Osteoblast (primary cell): ENCODE data around the gene IL1RAPL1. TPM values are rescaled to one million over a fixed set of nuclear protein-coding genes. Genes with fewer than 3 reads are reported as not detected.

ENCODE experiments used
- DNase-seq: peaks from one replicate; pipeline ENCODE4 v3.0.0; 2011; ENCODE audit warnings: low spot score, mixed read lengths; ENCODE audit not compliant: insufficient read length; ENCODE audit errors: missing footprints
- H2AFZ ChIP-seq: 2 replicates; pipeline ENCODE4 v1.6.0; 2011; ENCODE audit warnings: mild to moderate bottlenecking, low read length
- H3K27ac ChIP-seq: 2 replicates; pipeline ENCODE4 v1.5.1; 2011; ENCODE audit warnings: mild to moderate bottlenecking, low read depth, low read length, moderate library complexity
- H3K27me3 ChIP-seq: 2 replicates; pipeline ENCODE4 v1.6.0; 2012; ENCODE audit warnings: mild to moderate bottlenecking, control low read depth, inconsistent platforms, low read length, moderate library complexity; ENCODE audit not compliant: insufficient read depth
- H3K36me3 ChIP-seq: 2 replicates; pipeline ENCODE4 v1.5.1; 2011; ENCODE audit warnings: mild to moderate bottlenecking, low read length, control low read depth, moderate library complexity; ENCODE audit not compliant: insufficient read depth
- H3K4me1 ChIP-seq: 2 replicates; pipeline ENCODE4 v1.5.1; 2011; ENCODE audit warnings: mild to moderate bottlenecking, low read length, control low read depth, moderate library complexity; ENCODE audit not compliant: insufficient read depth
- H3K4me2 ChIP-seq: 2 replicates; pipeline ENCODE4 v1.6.0; 2011; ENCODE audit warnings: mild to moderate bottlenecking, low read length; ENCODE audit not compliant: insufficient read depth
- H3K4me3 ChIP-seq: fragments of 200-600 bp; sonication (generic); 3 replicates; pipeline ENCODE4 v1.5.1; 2012; ENCODE audit warnings: mild to moderate bottlenecking, low read length, inconsistent platforms; ENCODE audit not compliant: insufficient read depth
- H3K79me2 ChIP-seq: 2 replicates; pipeline ENCODE4 v1.6.0; 2012; ENCODE audit warnings: mild to moderate bottlenecking, low read length, control low read depth, inconsistent platforms; ENCODE audit not compliant: insufficient read depth
- H3K9me3 ChIP-seq: 2 replicates; pipeline ENCODE4 v1.5.1; 2011; ENCODE audit warnings: low read depth, low read length, control low read depth
- H4K20me1 ChIP-seq: 2 replicates; pipeline ENCODE4 v1.6.0; 2012; ENCODE audit warnings: mild to moderate bottlenecking, low read length, control low read depth; ENCODE audit not compliant: insufficient read depth
- total RNA-seq: library from RNA; depleted of rRNA; stranded (reverse); fragments of >200 nt; gene quantifications from 2 replicates; pipeline ENCODE4 v1.2.3, GENCODE V29; 2012
- TF ChIP-seq, protein P1 (sequence below): IDR thresholded peaks from 2 replicates; pipeline ENCODE4 v1.5.1; 2011; ENCODE audit warnings: mild to moderate bottlenecking, low read depth, low read length, moderate library complexity; ENCODE audit errors: extremely low read depth

Gene IL1RAPL1
- total RNA-seq, 1 donor, result under 0.01 TPM

DNA sequence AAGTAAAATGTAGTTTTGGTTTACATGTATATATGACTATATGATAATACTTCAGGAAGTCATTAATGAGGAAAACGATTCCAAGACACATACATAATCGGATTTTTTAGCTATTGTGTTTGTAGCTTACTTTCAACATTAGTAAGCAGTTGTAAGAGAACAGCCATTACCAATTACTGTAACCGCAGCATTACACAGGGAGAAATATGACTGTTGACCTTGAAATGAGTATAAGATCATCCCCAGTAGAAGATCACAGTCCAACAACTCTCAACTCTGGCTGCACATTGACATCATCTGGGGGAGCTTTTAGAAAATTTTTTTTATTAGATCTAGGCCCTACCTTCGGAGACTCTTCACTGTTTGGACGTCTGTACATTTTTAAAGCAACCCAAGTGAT lies 866.1 kb downstream of the IL1RAPL1 start:
- no peak overlapping the region for H3K27ac ChIP-seq
- H3K9me3 ChIP-seq, result no peaks in the 10 kb centered on the region
- no peak overlapping the region for H2AFZ ChIP-seq
- H3K4me2 ChIP-seq, result no peak overlapping the region
- no peaks in the 10 kb centered on the region for H3K36me3 ChIP-seq
- H3K4me1 ChIP-seq, result no peaks in the 10 kb centered on the region
- no peaks in the 10 kb centered on the region for H3K79me2 ChIP-seq
- H4K20me1 ChIP-seq, result no peaks in the 10 kb centered on the region
- TF ChIP-seq, protein P1, sequence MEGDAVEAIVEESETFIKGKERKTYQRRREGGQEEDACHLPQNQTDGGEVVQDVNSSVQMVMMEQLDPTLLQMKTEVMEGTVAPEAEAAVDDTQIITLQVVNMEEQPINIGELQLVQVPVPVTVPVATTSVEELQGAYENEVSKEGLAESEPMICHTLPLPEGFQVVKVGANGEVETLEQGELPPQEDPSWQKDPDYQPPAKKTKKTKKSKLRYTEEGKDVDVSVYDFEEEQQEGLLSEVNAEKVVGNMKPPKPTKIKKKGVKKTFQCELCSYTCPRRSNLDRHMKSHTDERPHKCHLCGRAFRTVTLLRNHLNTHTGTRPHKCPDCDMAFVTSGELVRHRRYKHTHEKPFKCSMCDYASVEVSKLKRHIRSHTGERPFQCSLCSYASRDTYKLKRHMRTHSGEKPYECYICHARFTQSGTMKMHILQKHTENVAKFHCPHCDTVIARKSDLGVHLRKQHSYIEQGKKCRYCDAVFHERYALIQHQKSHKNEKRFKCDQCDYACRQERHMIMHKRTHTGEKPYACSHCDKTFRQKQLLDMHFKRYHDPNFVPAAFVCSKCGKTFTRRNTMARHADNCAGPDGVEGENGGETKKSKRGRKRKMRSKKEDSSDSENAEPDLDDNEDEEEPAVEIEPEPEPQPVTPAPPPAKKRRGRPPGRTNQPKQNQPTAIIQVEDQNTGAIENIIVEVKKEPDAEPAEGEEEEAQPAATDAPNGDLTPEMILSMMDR, result no peak
- no peaks in the 10 kb centered on the region for H3K27me3 ChIP-seq
- no peak overlapping the region for H3K4me3 ChIP-seq
- no peak for DNase-seq

- H3K4me2 ChIP-seq, result no peak overlapping the region
- DNase-seq, result no peak
- no peaks in the 10 kb centered on the region for H3K4me1 ChIP-seq
- no peaks in the 10 kb centered on the region for H3K36me3 ChIP-seq
- TF ChIP-seq, protein P1, result no peak
- H3K79me2 ChIP-seq, result no peaks in the 10 kb centered on the region
- no peak overlapping the region for H2AFZ ChIP-seq
- H3K9me3 ChIP-seq, result no peaks in the 10 kb centered on the region
- no peaks in the 10 kb centered on the region for H4K20me1 ChIP-seq
- H3K27me3 ChIP-seq, result no peaks in the 10 kb centered on the region
- no peak overlapping the region for H3K27ac ChIP-seq
- H3K4me3 ChIP-seq, result no peak overlapping the region
These were observed 868.5 kb downstream of the IL1RAPL1 start for GRCh38 chrX:29455702-29456101.

GRCh38 chrX:29461039-29461438 lies 873.8 kb downstream of the IL1RAPL1 start:
- TF ChIP-seq, protein P1, result no peak
- H4K20me1 ChIP-seq, result no peaks in the 10 kb centered on the region
- DNase-seq, result no peak
- no peak overlapping the region for H3K27ac ChIP-seq
- H3K27me3 ChIP-seq, result no peaks in the 10 kb centered on the region
- no peaks in the 10 kb centered on the region for H3K9me3 ChIP-seq
- H3K4me2 ChIP-seq, result no peak overlapping the region
- no peaks in the 10 kb centered on the region for H3K36me3 ChIP-seq
- H3K4me3 ChIP-seq, result no peak overlapping the region
- no peaks in the 10 kb centered on the region for H3K79me2 ChIP-seq
- H2AFZ ChIP-seq, result no peak overlapping the region
- no peaks in the 10 kb centered on the region for H3K4me1 ChIP-seq

- Histone ChIP-seq H2AFZ (no peak overlapping the region), H3K4me1 (no peaks in the 10 kb centered on the region), H4K20me1 (no peaks in the 10 kb centered on the region), H3K9me3 (no peaks in the 10 kb centered on the region), H3K4me3 (no peak overlapping the region), H3K27me3 (no peaks in the 10 kb centered on the region), H3K79me2 (no peaks in the 10 kb centered on the region), H3K36me3 (no peaks in the 10 kb centered on the region), H3K4me2 (no peak overlapping the region), H3K27ac (no peak overlapping the region)
- TF ChIP-seq, protein P1, result no peak
- DNase-seq, result no peak
These were observed 879.2 kb downstream of the IL1RAPL1 start for GRCh38 chrX:29466456-29466855.
